Measurements from ENCODE around the gene TACC2. TPM values are rescaled to one million over a fixed set of nuclear protein-coding genes. Genes with fewer than 3 reads are reported as not detected.

The TACC2 gene
- total and polyA plus RNA-seq, 9 of the 15 experiments (the other 6 are each of a cell fraction or from before 2014, with no cell fraction given), result under 0.01 to 0.35 (median 0.03) TPM; not detected in 6

DNA sequence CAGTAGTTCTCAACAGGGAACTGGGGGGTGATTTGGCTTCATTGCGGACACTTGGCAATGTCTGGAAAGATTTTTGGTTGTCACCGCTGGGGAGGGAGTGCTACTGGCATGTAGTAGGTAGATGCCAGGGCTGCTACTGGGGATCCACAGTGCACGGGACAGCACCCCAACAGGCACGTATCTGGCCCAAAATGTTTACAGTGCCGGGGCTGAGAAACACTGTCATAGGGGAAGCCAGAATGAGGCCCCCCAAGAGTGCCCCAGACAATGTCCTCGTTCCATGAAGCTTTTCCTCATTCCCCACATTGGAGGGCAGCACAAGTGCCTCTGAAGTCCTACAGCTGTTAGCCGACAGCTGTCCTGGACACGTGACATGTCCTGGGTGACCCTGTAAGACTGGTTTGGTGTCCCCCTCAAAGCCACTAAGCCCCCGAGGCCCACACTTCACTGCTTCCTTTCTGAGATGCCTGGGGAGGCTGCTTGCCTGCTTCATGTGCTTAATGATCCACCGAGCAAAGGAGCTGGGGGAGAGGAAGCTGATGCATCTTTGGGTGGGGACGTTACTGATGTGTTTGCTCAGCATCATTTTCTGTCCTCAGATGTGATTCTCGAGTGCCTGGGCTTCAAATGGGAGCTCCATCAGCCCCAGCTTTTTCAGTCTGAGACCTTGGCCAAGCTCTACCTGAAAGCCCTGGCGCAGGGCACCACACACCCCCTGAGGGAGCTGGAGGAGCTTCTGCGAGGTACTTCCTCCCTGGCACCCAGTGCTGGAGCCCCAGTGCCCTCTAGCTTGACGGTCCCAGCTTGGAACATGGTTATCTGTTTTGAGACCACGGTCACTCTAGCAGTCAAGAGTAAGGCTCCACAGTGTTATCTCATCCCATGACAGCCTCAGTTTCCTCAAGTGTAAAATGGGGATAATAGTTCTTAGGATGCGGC, 296.8 kb downstream of the TACC2 start:
- no peak overlapping the region for H3K4me3 ChIP-seq
- no peaks in the 10 kb centered on the region for H3K9me3 ChIP-seq (replicated peaks; ENCODE audit: control insufficient read depth, insufficient read depth, low read depth, low read length)
- no peak overlapping the region for H2AFZ ChIP-seq (ENCODE audit: low read depth, low read length)
- H3K27me3 ChIP-seq (ENCODE audit: control insufficient read depth in 2 of 2, insufficient read depth in 2 of 2, low read length in 2 of 2), result no peaks in the 10 kb centered on the region; a peak in 1 of 5 replicates
- ATAC-seq, result no peak
- WGBS (ENCODE audit: insufficient coverage, low coverage, missing lambda C conversion rate), result 2% methylated on average over 13 of the region's 17 CpGs
- no peaks in the 10 kb centered on the region for H3K4me1 ChIP-seq (replicated peaks in 1 of 2; ENCODE audit: control insufficient read depth in 2 of 2, insufficient read depth in 2 of 2, low read length in 2 of 2)
- in situ Hi-C loops (cut with MboI), result no loop called here
- H3K79me2 ChIP-seq (ENCODE audit: control insufficient read depth, insufficient read depth, low read length), result no peaks in the 10 kb centered on the region
- no peak overlapping the region for H3K27ac ChIP-seq (ENCODE audit: extremely low read depth, low read depth, low read length)
- no peak overlapping the region for H3K9ac ChIP-seq (ENCODE audit: insufficient read depth in 1 of 2, low read depth in 2 of 2, low read length in 2 of 2)
- no peak for FAIRE-seq
- no peak overlapping the region for H3K4me2 ChIP-seq (ENCODE audit: insufficient read depth, low read length)
- no peak for TF ChIP-seq ZNF584 (CRISPR knock-in tag; IDR thresholded peaks at IDR 0.05; ENCODE audit: low read depth)
- no peak for TF ChIP-seq DDX20 (tag; IDR thresholded peaks at IDR 0.05; ENCODE audit: low read depth)
- TF ChIP-seq CTBP1 (IDR thresholded peaks at IDR 0.05; ENCODE audit: borderline replicate concordance), result no peak
- TF ChIP-seq L3MBTL2 (IDR thresholded peaks at IDR 0.05), result no peak
- no peak for TF ChIP-seq ZBTB49 (CRISPR knock-in tag; IDR thresholded peaks at IDR 0.05; ENCODE audit: borderline replicate concordance)
- TF ChIP-seq, protein P1, sequence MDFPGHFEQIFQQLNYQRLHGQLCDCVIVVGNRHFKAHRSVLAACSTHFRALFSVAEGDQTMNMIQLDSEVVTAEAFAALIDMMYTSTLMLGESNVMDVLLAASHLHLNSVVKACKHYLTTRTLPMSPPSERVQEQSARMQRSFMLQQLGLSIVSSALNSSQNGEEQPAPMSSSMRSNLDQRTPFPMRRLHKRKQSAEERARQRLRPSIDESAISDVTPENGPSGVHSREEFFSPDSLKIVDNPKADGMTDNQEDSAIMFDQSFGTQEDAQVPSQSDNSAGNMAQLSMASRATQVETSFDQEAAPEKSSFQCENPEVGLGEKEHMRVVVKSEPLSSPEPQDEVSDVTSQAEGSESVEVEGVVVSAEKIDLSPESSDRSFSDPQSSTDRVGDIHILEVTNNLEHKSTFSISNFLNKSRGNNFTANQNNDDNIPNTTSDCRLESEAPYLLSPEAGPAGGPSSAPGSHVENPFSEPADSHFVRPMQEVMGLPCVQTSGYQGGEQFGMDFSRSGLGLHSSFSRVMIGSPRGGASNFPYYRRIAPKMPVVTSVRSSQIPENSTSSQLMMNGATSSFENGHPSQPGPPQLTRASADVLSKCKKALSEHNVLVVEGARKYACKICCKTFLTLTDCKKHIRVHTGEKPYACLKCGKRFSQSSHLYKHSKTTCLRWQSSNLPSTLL (IDR thresholded peaks at IDR 0.05), result no peak
- H3K36me3 ChIP-seq (ENCODE audit: control insufficient read depth, insufficient read depth, low read length), result no peaks in the 10 kb centered on the region
- no TSS peak for BruUV-seq (replicated peaks)
- H3K9me1 ChIP-seq (ENCODE audit: control insufficient read depth, insufficient read depth, low read length), result no peaks in the 10 kb centered on the region
- ChIA-PET POLR2A (interaction anchor here (0.6 kb wide), 1 partner anchor 10 kb away, joined by 3 read pairs; no protein-coding TSS in a partner anchor), CTCF (ENCODE audit: low intra/inter-chr PET ratio) (no interaction called here)
- DNase-seq (ENCODE audit: extremely low read depth in 1 of 4, low spot score in 3 of 4), result no peak
- intact Hi-C loops (cut with micrococcal nuclease), result no loop called here
- H4K20me1 ChIP-seq (replicated peaks; ENCODE audit: control insufficient read depth, insufficient read depth, low read length), result no peaks in the 10 kb centered on the region
